K562 (cell line): ENCODE measurements around the gene ZDHHC14. TPM values are rescaled to one million over a fixed set of nuclear protein-coding genes. Genes with fewer than 3 reads are reported as not detected.

ENCODE experiments used
- ARID1B ChIP-seq: fragments of 450-650 bp; IDR thresholded peaks from 2 replicates; pipeline ENCODE4 v1.6.1; 2016; ENCODE audit warnings: antibody characterized with exemption, mild to moderate bottlenecking, inconsistent platforms
- CBFB ChIP-seq: sonication (generic); formaldehyde crosslinking; IDR thresholded peaks from 2 replicates; pipeline ENCODE4 v1.4.0; 2020; ENCODE audit warnings: mild to moderate bottlenecking, missing genetic modification reagents
- ESRRB ChIP-seq: fragments of 250-450 bp; sonication (Bioruptor Pico); IDR thresholded peaks from 2 replicates; pipeline ENCODE4 v1.5.0; 2020; ENCODE audit warnings: mild to moderate bottlenecking, moderate library complexity, borderline replicate concordance
- FOXO4 ChIP-seq: fragments of 450-650 bp; formaldehyde crosslinking; IDR thresholded peaks from 2 replicates; pipeline ENCODE4 v1.4.0; 2020; ENCODE audit warnings: mild to moderate bottlenecking, moderate library complexity
- HMG20B ChIP-seq: fragments of 250-450 bp; sonication (Bioruptor Pico); IDR thresholded peaks from 2 replicates; pipeline ENCODE4 v1.5.0; 2021; ENCODE audit warnings: mild to moderate bottlenecking
- HOXB6 ChIP-seq: fragments of 250-450 bp; sonication (Bioruptor Pico); IDR thresholded peaks from 2 replicates; pipeline ENCODE4 v1.5.1; 2022; ENCODE audit warnings: mild to moderate bottlenecking, borderline replicate concordance
- KDM5B ChIP-seq: fragments of 200-600 bp; sonication (generic); IDR thresholded peaks from 2 replicates; pipeline ENCODE4 v1.6.1; 2012; ENCODE audit warnings: low read depth, mild to moderate bottlenecking, moderate library complexity, low read length, control low read depth, inconsistent platforms; ENCODE audit not compliant: insufficient replicate concordance
- MEF2A ChIP-seq: IDR thresholded peaks from 2 replicates; pipeline ENCODE4 v1.6.1; 2011; ENCODE audit warnings: low read depth, mild to moderate bottlenecking, low read length, moderate library complexity; ENCODE audit not compliant: control insufficient read depth
- MTA3 ChIP-seq: fragments of 450-650 bp; formaldehyde crosslinking; IDR thresholded peaks from 2 replicates; pipeline ENCODE4 v1.6.1; 2017; ENCODE audit warnings: mild to moderate bottlenecking, borderline replicate concordance
- NCOA1 ChIP-seq: fragments of 450-650 bp; IDR thresholded peaks from 2 replicates; pipeline ENCODE4 v1.6.1; 2016; ENCODE audit warnings: low read depth
- NFIC ChIP-seq: fragments of 450-650 bp; IDR thresholded peaks from 2 replicates; pipeline ENCODE4 v1.6.1; 2017; ENCODE audit warnings: mild to moderate bottlenecking, inconsistent platforms
- NFRKB ChIP-seq: fragments of 450-650 bp; IDR thresholded peaks from 2 replicates; pipeline ENCODE4 v1.6.1; 2016; ENCODE audit warnings: low read depth
- NR2C2 ChIP-seq, 2 experiments: fragments of 200-800 bp in 1 of 2; sonication (Bioruptor generic) in 1 of 2; sonication (generic) in 1 of 2; formaldehyde crosslinking in 1 of 2; IDR thresholded peaks; 2 replicates each; pipeline versions ENCODE4 v1.6.1 to v1.8.0; 2016 to 2022; ENCODE audit warnings: mild to moderate bottlenecking in 1 of 2, missing compliant biosample characterization in 1 of 2, missing genetic modification characterization in 1 of 2, missing genetic modification reagents in 1 of 2
- POLR2AphosphoS5 ChIP-seq: IDR thresholded peaks from 2 replicates; pipeline ENCODE4 v1.6.1; 2011; ENCODE audit warnings: mild to moderate bottlenecking, low read depth, low read length, moderate library complexity; ENCODE audit not compliant: control insufficient read depth, insufficient read depth
- PTTG1 ChIP-seq: fragments of 450-650 bp; IDR thresholded peaks from 2 replicates; pipeline ENCODE4 v1.6.1; 2016; ENCODE audit warnings: low read depth, mild to moderate bottlenecking, missing genetic modification characterization, missing compliant biosample characterization
- SAP30 ChIP-seq: fragments of 200-600 bp; sonication (generic); IDR thresholded peaks from 2 replicates; pipeline ENCODE4 v1.6.1; 2012; ENCODE audit warnings: borderline replicate concordance, low read depth, mild to moderate bottlenecking, moderate library complexity, low read length, control low read depth, inconsistent platforms; ENCODE audit not compliant: insufficient read depth, poor library complexity, severe bottlenecking
- SMAD3 ChIP-seq: fragments of 450-650 bp; formaldehyde crosslinking; conservative IDR thresholded peaks from 2 replicates; pipeline ENCODE4 v1.4.0; 2020; ENCODE audit warnings: mild to moderate bottlenecking
- SRSF7 ChIP-seq: fragments of 200-400 bp; formaldehyde crosslinking; optimal IDR thresholded peaks from 2 replicates; pipeline ENCODE3; 2017; ENCODE audit warnings: mild to moderate bottlenecking, low read depth, low read length
- ZBTB2 ChIP-seq: fragments of 450-650 bp; IDR thresholded peaks from 2 replicates; pipeline ENCODE4 v1.6.1; 2016; ENCODE audit warnings: antibody characterized with exemption
- ZNF239 ChIP-seq: fragments of 250-450 bp; sonication (Bioruptor Pico); IDR thresholded peaks from 2 replicates; pipeline ENCODE4 v1.4.0; 2020; ENCODE audit warnings: mild to moderate bottlenecking
- ZNF316 ChIP-seq: fragments of 450-650 bp; IDR thresholded peaks from 2 replicates; pipeline ENCODE4 v1.6.1; 2016
- ZZZ3 ChIP-seq: fragments of 450-650 bp; IDR thresholded peaks from 2 replicates; pipeline ENCODE4 v1.6.1; 2016; ENCODE audit warnings: antibody characterized with exemption, mild to moderate bottlenecking, moderate library complexity
- polyA plus RNA-seq, 8 experiments: library from polyadenylated mRNA; depleted of rRNA in 4 of 8; stranded (reverse) in 5 of 8; unstranded in 3 of 8; fragments of >200 nt; fragmentation: Nextera tagmentation in 2 of 8; fragmentation: Illumina TruSeq in 1 of 8; extraction: Ambion mirVana in 2 of 8; extraction: Trizol in 1 of 8; gene quantifications; 2 replicates each; pipeline versions ENCODE4 v1.2.1 to v1.2.3, GENCODE V29; 2011 to 2014; ENCODE audit warnings: inconsistent platforms in 1 of 8, missing spikeins in 1 of 8
- total RNA-seq, 7 experiments: library from RNA; depleted of rRNA in 6 of 7; stranded (reverse); fragments of >200 nt in 6 of 7; fragmentation: Illumina TruSeq in 2 of 7; extraction: Trizol in 2 of 7; gene quantifications; 2 replicates each; pipeline versions ENCODE4 v1.2.1 to v1.2.3, GENCODE V29; 2011 to 2021; ENCODE audit warnings: low replicate concordance in 1 of 7
- TF ChIP-seq, protein P1 (sequence below): fragments of 250-450 bp; sonication (Bioruptor Pico); IDR thresholded peaks from 2 replicates; pipeline ENCODE4 v1.5.0; 2020; ENCODE audit warnings: mild to moderate bottlenecking, borderline replicate concordance

ZDHHC14 gene
- total and polyA plus RNA-seq, 9 of the 15 experiments (the other 6 are each of a cell fraction or from before 2014, with no cell fraction given): 0.92 to 23.1 (median 13.8) TPM

DNA sequence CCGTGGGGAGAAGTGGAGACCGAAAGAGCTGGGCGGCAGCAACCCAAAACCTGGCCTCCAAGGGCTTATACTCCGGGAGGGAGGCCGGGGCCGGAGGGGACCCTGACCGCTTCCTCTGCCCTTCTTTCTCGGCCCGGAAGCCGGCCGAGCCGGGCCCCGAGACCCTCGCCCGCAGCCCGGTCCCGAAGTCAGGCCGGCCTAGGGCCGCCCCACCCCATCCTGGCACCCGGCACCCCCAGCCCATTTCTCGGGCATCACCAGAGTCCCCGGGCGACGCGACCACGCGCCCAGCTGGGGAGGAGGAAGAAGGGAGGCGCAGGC is 572 bp upstream of the ZDHHC14 start (continued):
- TF ChIP-seq CBFB (CRISPR knock-in tag) (0 out of 2 replicates have a peak, but pooled peaks have one; percentile 30), POLR2AphosphoS5 (0 out of 2 replicates have a peak, but pooled peaks have one; percentile 0), MTA3 (no peak), KDM5B (peak; percentile 25), SAP30 (peak; percentile 13), SMAD3 (no peak), ZNF239 (CRISPR knock-in tag) (no peak), ZNF316 (peak; percentile 33; the same call in 1 of the 2 replicates), PTTG1 (no peak), HOXB6 (CRISPR knock-in tag) (no peak), ZZZ3 (no peak), HMG20B (CRISPR knock-in tag) (0 out of 2 replicates have a peak, but pooled peaks have one; percentile 26), NR2C2 (CRISPR knock-in tag; IDR thresholded peaks at IDR 0.05) (no peak), NR2C2 (tag; IDR thresholded peaks at IDR 0.05) (peak; percentile 53; the same call in 1 of the 2 replicates), SRSF7 (no peak), MEF2A (no peak), ZBTB2 (0 out of 2 replicates have a peak, but pooled peaks have one; percentile 4), ESRRB (CRISPR knock-in tag) (no peak), NCOA1 (no peak), FOXO4 (CRISPR knock-in tag) (no peak), ARID1B (0 out of 2 replicates have a peak, but pooled peaks have one; percentile 14), NFIC (no peak), NFRKB (0 out of 2 replicates have a peak, but pooled peaks have one; percentile 44)
- TF ChIP-seq, protein P1, sequence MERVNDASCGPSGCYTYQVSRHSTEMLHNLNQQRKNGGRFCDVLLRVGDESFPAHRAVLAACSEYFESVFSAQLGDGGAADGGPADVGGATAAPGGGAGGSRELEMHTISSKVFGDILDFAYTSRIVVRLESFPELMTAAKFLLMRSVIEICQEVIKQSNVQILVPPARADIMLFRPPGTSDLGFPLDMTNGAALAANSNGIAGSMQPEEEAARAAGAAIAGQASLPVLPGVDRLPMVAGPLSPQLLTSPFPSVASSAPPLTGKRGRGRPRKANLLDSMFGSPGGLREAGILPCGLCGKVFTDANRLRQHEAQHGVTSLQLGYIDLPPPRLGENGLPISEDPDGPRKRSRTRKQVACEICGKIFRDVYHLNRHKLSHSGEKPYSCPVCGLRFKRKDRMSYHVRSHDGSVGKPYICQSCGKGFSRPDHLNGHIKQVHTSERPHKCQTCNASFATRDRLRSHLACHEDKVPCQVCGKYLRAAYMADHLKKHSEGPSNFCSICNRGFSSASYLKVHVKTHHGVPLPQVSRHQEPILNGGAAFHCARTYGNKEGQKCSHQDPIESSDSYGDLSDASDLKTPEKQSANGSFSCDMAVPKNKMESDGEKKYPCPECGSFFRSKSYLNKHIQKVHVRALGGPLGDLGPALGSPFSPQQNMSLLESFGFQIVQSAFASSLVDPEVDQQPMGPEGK (CRISPR knock-in tag): no peak
